Measurements from ENCODE around the gene RNF220.
A peak's percentile ranks its signal among the peaks of the same experiment; 100 is the strongest.

RNF220 gene

GRCh38 chr1:44684525-44684924 lies 279.5 kb downstream of the RNF220 start (continued):
- TF ChIP-seq ZNF354C (tag by site-specific recombination; IDR thresholded peaks at IDR 0.05; ENCODE audit: borderline replicate concordance, low read depth) (no peak), ZNF747 (tag by site-specific recombination; IDR thresholded peaks at IDR 0.05) (no peak)
- TF ChIP-seq, protein P1, sequence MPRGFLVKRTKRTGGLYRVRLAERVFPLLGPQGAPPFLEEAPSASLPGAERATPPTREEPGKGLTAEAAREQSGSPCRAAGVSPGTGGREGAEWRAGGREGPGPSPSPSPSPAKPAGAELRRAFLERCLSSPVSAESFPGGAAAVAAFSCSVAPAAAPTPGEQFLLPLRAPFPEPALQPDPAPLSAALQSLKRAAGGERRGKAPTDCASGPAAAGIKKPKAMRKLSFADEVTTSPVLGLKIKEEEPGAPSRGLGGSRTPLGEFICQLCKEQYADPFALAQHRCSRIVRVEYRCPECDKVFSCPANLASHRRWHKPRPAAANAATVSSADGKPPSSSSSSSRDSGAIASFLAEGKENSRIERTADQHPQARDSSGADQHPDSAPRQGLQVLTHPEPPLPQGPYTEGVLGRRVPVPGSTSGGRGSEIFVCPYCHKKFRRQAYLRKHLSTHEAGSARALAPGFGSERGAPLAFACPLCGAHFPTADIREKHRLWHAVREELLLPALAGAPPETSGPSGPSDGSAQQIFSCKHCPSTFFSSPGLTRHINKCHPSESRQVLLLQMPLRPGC (tag by site-specific recombination; IDR thresholded peaks at IDR 0.05), result no peak
- TF ChIP-seq, protein P2, sequence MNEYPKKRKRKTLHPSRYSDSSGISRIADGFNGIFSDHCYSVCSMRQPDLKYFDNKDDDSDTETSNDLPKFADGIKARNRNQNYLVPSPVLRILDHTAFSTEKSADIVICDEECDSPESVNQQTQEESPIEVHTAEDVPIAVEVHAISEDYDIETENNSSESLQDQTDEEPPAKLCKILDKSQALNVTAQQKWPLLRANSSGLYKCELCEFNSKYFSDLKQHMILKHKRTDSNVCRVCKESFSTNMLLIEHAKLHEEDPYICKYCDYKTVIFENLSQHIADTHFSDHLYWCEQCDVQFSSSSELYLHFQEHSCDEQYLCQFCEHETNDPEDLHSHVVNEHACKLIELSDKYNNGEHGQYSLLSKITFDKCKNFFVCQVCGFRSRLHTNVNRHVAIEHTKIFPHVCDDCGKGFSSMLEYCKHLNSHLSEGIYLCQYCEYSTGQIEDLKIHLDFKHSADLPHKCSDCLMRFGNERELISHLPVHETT (tag by site-specific recombination; IDR thresholded peaks at IDR 0.05), result no peak

GRCh38 chr1:44685218-44685617 lies 280.2 kb downstream of the RNF220 start:
- Histone ChIP-seq H3K27ac (ENCODE audit: extremely low read depth, low read depth, low read length) (no peak overlapping the region), H3K4me3 (ENCODE audit: low read depth, low read length) (no peak overlapping the region), H3K36me3 (ENCODE audit: control insufficient read depth in 2 of 2, insufficient read depth in 1 of 2, low read length in 2 of 2) (no peaks in the 10 kb centered on the region), H3K4me1 (ENCODE audit: control insufficient read depth, insufficient read depth, low read length) (no peaks in the 10 kb centered on the region), H3K9me3 (ENCODE audit: control insufficient read depth, insufficient read depth, low read depth, low read length) (no peaks in the 10 kb centered on the region)
- POLR2A ChIA-PET, result no interaction called here
- TF ChIP-seq PRDM2 (tag by site-specific recombination; IDR thresholded peaks at IDR 0.05; ENCODE audit: borderline replicate concordance) (no peak), MZF1 (tag by site-specific recombination; IDR thresholded peaks at IDR 0.05; ENCODE audit: borderline replicate concordance) (no peak), ZNF121 (tag by site-specific recombination; IDR thresholded peaks at IDR 0.05) (peak; percentile 91)
- CTCF ChIA-PET, result no interaction called here

GRCh38 chr1:44685881-44686280 lies 280.8 kb downstream of the RNF220 start:
- TF ChIP-seq ZNF624 (tag by site-specific recombination; IDR thresholded peaks at IDR 0.05), result no peak
- TF ChIP-seq YY2 (tag by site-specific recombination; IDR thresholded peaks at IDR 0.05), result no peak
- no peak for TF ChIP-seq OSR2 (tag by site-specific recombination; IDR thresholded peaks at IDR 0.05)
- no peak for TF ChIP-seq ZNF660 (tag by site-specific recombination; IDR thresholded peaks at IDR 0.05)
- CTCF ChIA-PET, result no interaction called here
- Histone ChIP-seq H3K4me1 (ENCODE audit: control insufficient read depth, insufficient read depth, low read length) (no peaks in the 10 kb centered on the region), H3K36me3 (ENCODE audit: control insufficient read depth in 2 of 2, insufficient read depth in 1 of 2, low read length in 2 of 2) (no peaks in the 10 kb centered on the region), H3K9me3 (ENCODE audit: control insufficient read depth, insufficient read depth, low read depth, low read length) (no peaks in the 10 kb centered on the region), H3K4me3 (ENCODE audit: low read depth, low read length) (no peak overlapping the region), H3K27ac (ENCODE audit: extremely low read depth, low read depth, low read length) (no peak overlapping the region)
- POLR2A ChIA-PET, result no interaction called here
